Osteocyte (in vitro differentiated cells): ENCODE measurements around the gene METTL24. TPM values are rescaled to one million over a fixed set of nuclear protein-coding genes. Genes with fewer than 3 reads are reported as not detected.

Experiments used
- DNase-seq: peaks from one replicate; pipeline ENCODE4 v3.0.0; 2021; ENCODE audit warnings: mixed read lengths; ENCODE audit not compliant: unreplicated experiment; ENCODE audit errors: extremely low spot score
- H3K27ac Mint-ChIP-seq: one replicate; pipeline ENCODE4 v1.8.0; 2021; ENCODE audit warnings: mild to moderate bottlenecking, mixed read lengths; ENCODE audit not compliant: unreplicated experiment
- H3K27me3 Mint-ChIP-seq: one replicate; pipeline ENCODE4 v1.8.0; 2021; ENCODE audit warnings: mixed read lengths; ENCODE audit not compliant: unreplicated experiment
- H3K36me3 Mint-ChIP-seq: one replicate; pipeline ENCODE4 v1.8.0; 2021; ENCODE audit warnings: mixed read lengths; ENCODE audit not compliant: unreplicated experiment
- H3K4me1 Mint-ChIP-seq: one replicate; pipeline ENCODE4 v1.8.0; 2021; ENCODE audit warnings: mixed read lengths; ENCODE audit not compliant: unreplicated experiment
- H3K4me3 Mint-ChIP-seq: one replicate; pipeline ENCODE4 v1.8.0; 2021; ENCODE audit warnings: mild to moderate bottlenecking, moderate library complexity, mixed read lengths; ENCODE audit not compliant: unreplicated experiment
- H3K9me3 Mint-ChIP-seq: one replicate; pipeline ENCODE4 v1.8.0; 2021; ENCODE audit warnings: mixed read lengths; ENCODE audit not compliant: unreplicated experiment
- total RNA-seq: library from RNA; stranded (reverse); gene quantifications from 2 replicates; pipeline ENCODE4 v1.2.1, GENCODE V29; 2021
- TF ChIP-seq, protein P1 (sequence below): fragments of 200-600 bp; sonication (generic); IDR thresholded peaks from 2 replicates; pipeline ENCODE4 v1.5.0; 2021; ENCODE audit warnings: antibody characterized with exemption, mild to moderate bottlenecking, moderate library complexity

Gene METTL24
- total RNA-seq, 1 donor from 2014 or later: not detected

DNA sequence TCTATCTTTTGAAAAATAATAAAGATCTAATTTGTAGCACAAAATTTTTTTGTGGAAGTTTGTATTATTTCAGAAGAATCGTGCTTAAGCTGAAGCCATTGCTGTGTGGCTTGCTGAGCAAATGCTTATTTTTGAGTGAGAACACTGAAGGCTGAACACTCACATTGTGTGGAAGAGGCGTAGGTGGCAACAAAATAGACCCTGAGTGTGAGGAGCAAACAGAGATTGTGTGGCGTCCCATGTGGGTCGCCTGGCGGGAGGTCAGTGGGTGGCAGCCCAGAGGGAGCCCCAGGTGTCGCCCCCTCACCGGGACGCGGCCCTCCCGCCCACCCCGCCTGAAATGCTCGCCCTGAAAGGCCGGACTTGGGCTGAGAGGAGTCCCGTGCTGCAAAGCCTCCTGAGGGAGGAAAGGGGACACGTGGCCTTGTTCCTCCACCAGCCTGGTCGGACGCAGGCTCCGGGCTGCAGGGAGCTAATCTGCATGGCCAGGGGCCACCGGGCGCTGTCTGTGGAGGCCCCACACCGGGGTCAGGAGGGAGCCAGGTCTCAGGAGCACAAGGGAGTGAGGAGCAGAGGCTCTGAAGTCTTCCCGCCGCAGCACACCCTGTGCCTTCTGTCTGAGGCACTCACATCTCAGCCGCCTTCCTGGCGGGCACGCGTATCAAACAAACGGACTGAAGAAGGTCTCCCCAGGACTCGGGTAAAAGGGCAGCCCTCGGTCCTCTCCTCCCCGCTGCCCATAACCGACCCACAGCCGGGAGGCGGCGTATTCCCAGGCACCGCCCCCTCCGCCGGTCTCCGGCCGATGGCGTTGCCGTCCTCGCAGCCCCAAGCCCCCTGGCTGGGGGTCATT is 41.3 kb upstream of the METTL24 start:
- TF ChIP-seq, protein P1, sequence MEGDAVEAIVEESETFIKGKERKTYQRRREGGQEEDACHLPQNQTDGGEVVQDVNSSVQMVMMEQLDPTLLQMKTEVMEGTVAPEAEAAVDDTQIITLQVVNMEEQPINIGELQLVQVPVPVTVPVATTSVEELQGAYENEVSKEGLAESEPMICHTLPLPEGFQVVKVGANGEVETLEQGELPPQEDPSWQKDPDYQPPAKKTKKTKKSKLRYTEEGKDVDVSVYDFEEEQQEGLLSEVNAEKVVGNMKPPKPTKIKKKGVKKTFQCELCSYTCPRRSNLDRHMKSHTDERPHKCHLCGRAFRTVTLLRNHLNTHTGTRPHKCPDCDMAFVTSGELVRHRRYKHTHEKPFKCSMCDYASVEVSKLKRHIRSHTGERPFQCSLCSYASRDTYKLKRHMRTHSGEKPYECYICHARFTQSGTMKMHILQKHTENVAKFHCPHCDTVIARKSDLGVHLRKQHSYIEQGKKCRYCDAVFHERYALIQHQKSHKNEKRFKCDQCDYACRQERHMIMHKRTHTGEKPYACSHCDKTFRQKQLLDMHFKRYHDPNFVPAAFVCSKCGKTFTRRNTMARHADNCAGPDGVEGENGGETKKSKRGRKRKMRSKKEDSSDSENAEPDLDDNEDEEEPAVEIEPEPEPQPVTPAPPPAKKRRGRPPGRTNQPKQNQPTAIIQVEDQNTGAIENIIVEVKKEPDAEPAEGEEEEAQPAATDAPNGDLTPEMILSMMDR: no peak
- H3K4me3 Mint-ChIP-seq: no peak overlapping the region

GRCh38 chr6:110398778-110399177 is 40.6 kb upstream of the METTL24 start:
- peak overlapping the region; percentile 40 for H3K27ac Mint-ChIP-seq
- H3K9me3 Mint-ChIP-seq: no peaks in the 10 kb centered on the region
- DNase-seq: peak; percentile 46
- H3K27me3 Mint-ChIP-seq: peaks cover 2% of the 10 kb centered on the region
- H3K36me3 Mint-ChIP-seq: no peaks in the 10 kb centered on the region
- no peak overlapping the region for H3K4me3 Mint-ChIP-seq
- TF ChIP-seq, protein P1: no peak
- H3K4me1 Mint-ChIP-seq: peaks cover 8% of the 10 kb centered on the region

More for the DNA sequence above, 41.3 kb upstream of the METTL24 start:
- DNase-seq: no peak
- Mint-ChIP-seq H3K36me3 (no peaks in the 10 kb centered on the region), H3K27me3 (peaks cover 5% of the 10 kb centered on the region), H3K4me1 (peaks cover 8% of the 10 kb centered on the region), H3K9me3 (no peaks in the 10 kb centered on the region), H3K27ac (no peak overlapping the region)

DNA sequence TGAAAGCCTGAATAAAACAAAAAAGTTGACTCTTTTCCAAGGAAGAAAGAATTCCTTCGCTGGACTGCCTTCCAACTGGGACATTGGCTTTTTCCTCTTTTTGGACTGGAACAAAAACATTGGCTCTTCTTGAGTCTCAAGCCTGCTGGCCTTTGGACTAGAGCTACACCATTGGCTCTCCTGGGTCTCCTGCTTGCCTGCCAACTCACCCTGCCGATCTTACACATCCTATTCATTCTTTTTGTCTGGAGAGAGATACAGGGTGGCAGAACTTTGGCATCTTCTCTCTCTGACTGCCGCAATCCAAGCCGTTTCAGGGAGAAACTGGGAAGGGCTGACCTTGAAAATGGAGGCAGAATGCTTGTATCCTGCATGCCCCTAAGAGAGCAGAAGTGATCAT is 37.1 kb upstream of the METTL24 start:
- TF ChIP-seq, protein P1: no peak
- no peaks in the 10 kb centered on the region for H3K9me3 Mint-ChIP-seq
- H3K36me3 Mint-ChIP-seq: no peaks in the 10 kb centered on the region
- H3K4me1 Mint-ChIP-seq: peaks cover 8% of the 10 kb centered on the region
- H3K4me3 Mint-ChIP-seq: no peak overlapping the region
- no peak for DNase-seq
- H3K27ac Mint-ChIP-seq: no peak overlapping the region
- H3K27me3 Mint-ChIP-seq: peaks cover 13% of the 10 kb centered on the region

- H3K4me3 Mint-ChIP-seq: no peak overlapping the region
- TF ChIP-seq, protein P1: no peak
- peaks cover 8% of the 10 kb centered on the region for H3K4me1 Mint-ChIP-seq
- H3K27ac Mint-ChIP-seq: no peak overlapping the region
- peaks cover 15% of the 10 kb centered on the region for H3K27me3 Mint-ChIP-seq
- H3K36me3 Mint-ChIP-seq: no peaks in the 10 kb centered on the region
- H3K9me3 Mint-ChIP-seq: no peaks in the 10 kb centered on the region
- DNase-seq: no peak
Observed at GRCh38 chr6:110394409-110394808, 36.3 kb upstream of the METTL24 start.

DNA sequence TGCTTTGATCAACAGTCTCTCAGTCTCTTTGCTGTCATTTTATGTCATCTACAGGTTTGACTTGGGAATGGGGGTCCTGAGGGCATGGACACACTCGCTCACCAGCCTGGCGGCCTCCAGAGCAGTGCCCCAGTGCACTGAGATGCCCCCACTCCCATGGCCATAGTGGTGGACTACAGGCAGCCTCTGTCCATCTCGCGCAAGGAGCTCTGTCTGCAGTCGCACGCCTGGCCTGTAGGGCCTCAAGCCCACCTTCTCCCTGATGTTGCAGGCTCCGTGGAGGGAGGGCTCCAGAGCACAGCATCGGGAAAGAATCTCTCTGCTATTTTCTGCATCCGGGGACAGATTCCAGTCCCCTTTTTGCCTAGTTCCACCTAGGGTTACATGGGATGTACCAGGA is 34.6 kb upstream of the METTL24 start:
- H3K36me3 Mint-ChIP-seq: no peaks in the 10 kb centered on the region
- H3K27me3 Mint-ChIP-seq: peaks cover 25% of the 10 kb centered on the region
- no peak overlapping the region for H3K4me3 Mint-ChIP-seq
- TF ChIP-seq, protein P1: no peak
- no peak for DNase-seq
- H3K27ac Mint-ChIP-seq: no peak overlapping the region
- no peaks in the 10 kb centered on the region for H3K9me3 Mint-ChIP-seq
- H3K4me1 Mint-ChIP-seq: no peaks in the 10 kb centered on the region
